Parathyroid adenoma (tissue), 2 donors: ENCODE results near the gene TMEM164.
"Not testable (repeated sequence)": the region's sequence is repeated elsewhere in the genome, so short reads cannot be mapped to it uniquely, and the experiment has no call there.

ENCODE experiments used
- H2AFZ ChIP-seq: fragments of 300-600 bp; sonication (generic); one replicate; pipeline ENCODE4 v1.7.0; 2017; ENCODE audit warnings: antibody characterized with exemption, mild to moderate bottlenecking
- H3K27ac ChIP-seq: fragments of 300-600 bp; sonication (generic); one replicate; pipeline ENCODE4 v1.7.0; 2017
- H3K27me3 ChIP-seq: fragments of 300-600 bp; sonication (generic); one replicate; pipeline ENCODE4 v1.7.0; 2017; ENCODE audit warnings: low read length; ENCODE audit not compliant: control insufficient read depth, insufficient read depth
- H3K36me3 ChIP-seq: fragments of 300-600 bp; sonication (generic); one replicate; pipeline ENCODE4 v1.7.0; 2017; ENCODE audit warnings: low read length; ENCODE audit not compliant: control insufficient read depth, insufficient read depth
- H3K4me1 ChIP-seq: fragments of 300-600 bp; sonication (generic); one replicate; pipeline ENCODE4 v1.7.0; 2017; ENCODE audit warnings: control low read depth
- H3K4me2 ChIP-seq: fragments of 300-600 bp; sonication (generic); one replicate; pipeline ENCODE4 v1.7.0; 2017; ENCODE audit warnings: low read length
- H3K4me3 ChIP-seq: fragments of 300-600 bp; sonication (generic); one replicate; pipeline ENCODE4 v1.7.0; 2017; ENCODE audit warnings: low read depth, low read length
- H3K79me2 ChIP-seq: fragments of 300-600 bp; sonication (generic); one replicate; pipeline ENCODE4 v1.7.0; 2017; ENCODE audit warnings: control low read depth
- H3K9ac ChIP-seq: fragments of 300-600 bp; sonication (generic); one replicate; pipeline ENCODE4 v1.7.0; 2017; ENCODE audit warnings: mild to moderate bottlenecking
- H3K9me3 ChIP-seq: fragments of 300-600 bp; sonication (generic); one replicate; pipeline ENCODE4 v1.7.0; 2017; ENCODE audit warnings: low read length; ENCODE audit not compliant: control insufficient read depth
- TF ChIP-seq, protein P1 (sequence below): fragments of 300-600 bp; sonication (generic); IDR thresholded peaks from one replicate; pipeline ENCODE4 v1.7.0; 2017; ENCODE audit warnings: antibody characterized with exemption, mild to moderate bottlenecking
- donor health status: primary hyperparathyroidism.

TMEM164 gene

GRCh38 chrX:109974906-109975655, 27.8 kb upstream of the TMEM164 start:
- Histone ChIP-seq H3K4me1 (no peaks in the 10 kb centered on the region), H3K79me2 (no peaks in the 10 kb centered on the region), H3K9ac (no peak overlapping the region), H3K36me3 (no peaks in the 10 kb centered on the region), H2AFZ (no peak overlapping the region), H3K9me3 (no peaks in the 10 kb centered on the region), H3K4me2 (no peak overlapping the region), H3K4me3 (no peak overlapping the region), H3K27ac (no peak overlapping the region), H3K27me3 (no peaks in the 10 kb centered on the region)
- TF ChIP-seq, protein P1, sequence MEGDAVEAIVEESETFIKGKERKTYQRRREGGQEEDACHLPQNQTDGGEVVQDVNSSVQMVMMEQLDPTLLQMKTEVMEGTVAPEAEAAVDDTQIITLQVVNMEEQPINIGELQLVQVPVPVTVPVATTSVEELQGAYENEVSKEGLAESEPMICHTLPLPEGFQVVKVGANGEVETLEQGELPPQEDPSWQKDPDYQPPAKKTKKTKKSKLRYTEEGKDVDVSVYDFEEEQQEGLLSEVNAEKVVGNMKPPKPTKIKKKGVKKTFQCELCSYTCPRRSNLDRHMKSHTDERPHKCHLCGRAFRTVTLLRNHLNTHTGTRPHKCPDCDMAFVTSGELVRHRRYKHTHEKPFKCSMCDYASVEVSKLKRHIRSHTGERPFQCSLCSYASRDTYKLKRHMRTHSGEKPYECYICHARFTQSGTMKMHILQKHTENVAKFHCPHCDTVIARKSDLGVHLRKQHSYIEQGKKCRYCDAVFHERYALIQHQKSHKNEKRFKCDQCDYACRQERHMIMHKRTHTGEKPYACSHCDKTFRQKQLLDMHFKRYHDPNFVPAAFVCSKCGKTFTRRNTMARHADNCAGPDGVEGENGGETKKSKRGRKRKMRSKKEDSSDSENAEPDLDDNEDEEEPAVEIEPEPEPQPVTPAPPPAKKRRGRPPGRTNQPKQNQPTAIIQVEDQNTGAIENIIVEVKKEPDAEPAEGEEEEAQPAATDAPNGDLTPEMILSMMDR = no peak

- H3K27ac ChIP-seq, H3K27me3 ChIP-seq: not testable (repeated sequence)
Observed at GRCh38 chrX:109985210-109985609, 17.7 kb upstream of the TMEM164 start.

GRCh38 chrX:109987884-109988283, 15.0 kb upstream of the TMEM164 start:
- no peak overlapping the region for H3K4me2 ChIP-seq
- no peaks in the 10 kb centered on the region for H3K79me2 ChIP-seq
- no peak overlapping the region for H3K4me3 ChIP-seq
- no peaks in the 10 kb centered on the region for H3K9me3 ChIP-seq
- no peaks in the 10 kb centered on the region for H3K36me3 ChIP-seq
- TF ChIP-seq, protein P1 = no peak
- H3K27ac ChIP-seq = no peak overlapping the region
- no peaks in the 10 kb centered on the region for H3K4me1 ChIP-seq
- H3K27me3 ChIP-seq = no peaks in the 10 kb centered on the region
- no peak overlapping the region for H2AFZ ChIP-seq
- no peak overlapping the region for H3K9ac ChIP-seq

More at GRCh38 chrX:109985210-109985609, 17.7 kb upstream of the TMEM164 start:
- not testable (repeated sequence) for H3K4me1 ChIP-seq, H3K36me3 ChIP-seq, H3K9ac ChIP-seq, H3K9me3 ChIP-seq, H2AFZ ChIP-seq, H3K79me2 ChIP-seq, H3K4me2 ChIP-seq, H3K4me3 ChIP-seq

GRCh38 chrX:109990582-109991276, 12.2 kb upstream of the TMEM164 start:
- H3K79me2 ChIP-seq = no peaks in the 10 kb centered on the region
- TF ChIP-seq, protein P1 = no peak

DNA sequence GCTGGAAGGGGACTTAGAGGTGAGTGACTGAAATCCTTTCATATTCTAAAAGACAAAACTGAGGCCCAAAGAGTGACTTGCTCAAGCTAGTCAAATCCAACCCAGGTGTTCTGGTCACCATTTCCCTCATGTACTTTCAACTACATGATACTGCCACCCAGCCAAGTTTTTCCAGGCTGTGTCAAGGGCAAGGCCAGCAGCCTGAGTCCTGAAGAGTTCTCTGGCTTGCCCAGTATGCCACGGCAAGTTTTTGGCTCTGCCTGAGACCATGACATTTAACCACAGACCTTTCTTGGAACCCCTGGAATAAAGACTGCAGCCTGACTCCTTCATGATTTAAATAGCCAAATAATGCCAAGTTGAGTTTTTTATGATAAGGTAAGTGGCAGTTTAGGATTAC, 10.7 kb upstream of the TMEM164 start:
- H3K4me1 ChIP-seq = no peaks in the 10 kb centered on the region
- H2AFZ ChIP-seq = no peak overlapping the region
- H3K27ac ChIP-seq = no peak overlapping the region
- H3K9me3 ChIP-seq = no peaks in the 10 kb centered on the region
- no peaks in the 10 kb centered on the region for H3K27me3 ChIP-seq
- TF ChIP-seq, protein P1 = no peak
- H3K79me2 ChIP-seq = no peaks in the 10 kb centered on the region
- no peak overlapping the region for H3K4me2 ChIP-seq
- no peak overlapping the region for H3K9ac ChIP-seq
- no peak overlapping the region for H3K4me3 ChIP-seq
- H3K36me3 ChIP-seq = no peaks in the 10 kb centered on the region

More at GRCh38 chrX:109990582-109991276, 12.2 kb upstream of the TMEM164 start:
- no peak overlapping the region for H3K9ac ChIP-seq
- H2AFZ ChIP-seq = no peak overlapping the region
- H3K4me2 ChIP-seq = no peak overlapping the region
- H3K36me3 ChIP-seq = no peaks in the 10 kb centered on the region
- no peak overlapping the region for H3K4me3 ChIP-seq
- no peaks in the 10 kb centered on the region for H3K4me1 ChIP-seq
- H3K27ac ChIP-seq = no peak overlapping the region
- no peaks in the 10 kb centered on the region for H3K27me3 ChIP-seq
- no peaks in the 10 kb centered on the region for H3K9me3 ChIP-seq
